Erythroblast (primary cell): ENCODE data around the gene LONRF3.

Experiments used
- GATA1 ChIP-seq: IDR thresholded peaks from 2 replicates; pipeline ENCODE4 v1.6.1; 2011; ENCODE audit warnings: low read depth, mild to moderate bottlenecking, control low read depth, low read length, moderate library complexity
- POLR2A ChIP-seq: IDR thresholded peaks from 2 replicates; pipeline ENCODE4 v1.6.1; 2011; ENCODE audit warnings: mild to moderate bottlenecking, low read length

GRCh38 chrX:119036107-119037029, 62.0 kb downstream of the LONRF3 start:
- TF ChIP-seq GATA1 (no peak), POLR2A (no peak)
